Mucosa of rectum (tissue), 2 donors: ENCODE data around the gene LRRC1.

Experiments
- H3K27ac ChIP-seq, 2 donors: one replicate each; pipeline ENCODE4 v1.7.0; 2013; ENCODE audit warnings: inconsistent platforms in 2 of 2, low read depth in 2 of 2, low read length in 2 of 2
- H3K27me3 ChIP-seq, 2 donors: one replicate each; pipeline ENCODE4 v1.7.0; 2013; ENCODE audit warnings: low read length in 2 of 2; ENCODE audit not compliant: control insufficient read depth in 2 of 2, insufficient read depth in 2 of 2
- H3K36me3 ChIP-seq, 2 donors: one replicate each; pipeline ENCODE4 v1.7.0; 2013; ENCODE audit warnings: low read length in 2 of 2; ENCODE audit not compliant: control insufficient read depth in 2 of 2, insufficient read depth in 2 of 2
- H3K4me1 ChIP-seq, 2 donors: one replicate each; pipeline ENCODE4 v1.7.0; 2013; ENCODE audit warnings: low read length in 2 of 2, mild to moderate bottlenecking in 1 of 2; ENCODE audit not compliant: control insufficient read depth in 2 of 2, insufficient read depth in 2 of 2
- H3K4me3 ChIP-seq, 2 donors: one replicate each; pipeline ENCODE4 v1.7.0; 2013; ENCODE audit warnings: low read length in 2 of 2
- H3K9ac ChIP-seq, 2 donors: one replicate each; pipeline ENCODE4 v1.7.0; 2013; ENCODE audit warnings: low read length in 2 of 2, low read depth in 1 of 2, mild to moderate bottlenecking in 1 of 2
- H3K9me3 ChIP-seq, 2 donors: one replicate each; pipeline ENCODE4 v1.7.0; 2013; ENCODE audit warnings: low read length in 2 of 2; ENCODE audit not compliant: control insufficient read depth in 2 of 2
- donor health status: healthy.
- donor health status: Normal muscosa, but diverticular disease.

LRRC1 gene

GRCh38 chr6:53960311-53960710 is 165.5 kb downstream of the LRRC1 start:
- H3K27ac ChIP-seq, result no peak overlapping the region
- no peaks in the 10 kb centered on the region for H3K27me3 ChIP-seq
- no peak overlapping the region for H3K9ac ChIP-seq
- no peaks in the 10 kb centered on the region for H3K36me3 ChIP-seq
- no peak overlapping the region for H3K4me3 ChIP-seq
- no peaks in the 10 kb centered on the region for H3K9me3 ChIP-seq
- H3K4me1 ChIP-seq, result peaks cover 0 to 2% of the 10 kb centered on the region in 2 donors

- Histone ChIP-seq H3K27ac (no peak overlapping the region), H3K9me3 (no peaks in the 10 kb centered on the region), H3K9ac (no peak overlapping the region), H3K4me1 (no peaks in the 10 kb centered on the region), H3K36me3 (no peaks in the 10 kb centered on the region), H3K27me3 (no peaks in the 10 kb centered on the region), H3K4me3 (no peak overlapping the region)
Measured at GRCh38 chr6:53961679-53962370, 167.0 kb downstream of the LRRC1 start.

GRCh38 chr6:53962646-53963045 is 167.8 kb downstream of the LRRC1 start:
- Histone ChIP-seq H3K36me3 (no peaks in the 10 kb centered on the region), H3K4me3 (no peak overlapping the region), H3K4me1 (no peaks in the 10 kb centered on the region), H3K27ac (no peak overlapping the region), H3K27me3 (no peaks in the 10 kb centered on the region), H3K9me3 (no peaks in the 10 kb centered on the region), H3K9ac (no peak overlapping the region)

GRCh38 chr6:53967415-53967814 is 172.6 kb downstream of the LRRC1 start:
- no peak overlapping the region for H3K27ac ChIP-seq
- no peaks in the 10 kb centered on the region for H3K4me1 ChIP-seq
- no peaks in the 10 kb centered on the region for H3K9me3 ChIP-seq

More at GRCh38 chr6:53967415-53967814, 172.6 kb downstream of the LRRC1 start:
- Histone ChIP-seq H3K36me3 (no peaks in the 10 kb centered on the region), H3K27me3 (no peaks in the 10 kb centered on the region), H3K9ac (no peak overlapping the region), H3K4me3 (no peak overlapping the region)
